Measurements from ENCODE around the gene UMOD. TPM values are rescaled to one million over a fixed set of nuclear protein-coding genes. Genes with fewer than 3 reads are reported as not detected.

Gene UMOD
- total RNA-seq, 1 donor from 2014 or later: not detected

DNA sequence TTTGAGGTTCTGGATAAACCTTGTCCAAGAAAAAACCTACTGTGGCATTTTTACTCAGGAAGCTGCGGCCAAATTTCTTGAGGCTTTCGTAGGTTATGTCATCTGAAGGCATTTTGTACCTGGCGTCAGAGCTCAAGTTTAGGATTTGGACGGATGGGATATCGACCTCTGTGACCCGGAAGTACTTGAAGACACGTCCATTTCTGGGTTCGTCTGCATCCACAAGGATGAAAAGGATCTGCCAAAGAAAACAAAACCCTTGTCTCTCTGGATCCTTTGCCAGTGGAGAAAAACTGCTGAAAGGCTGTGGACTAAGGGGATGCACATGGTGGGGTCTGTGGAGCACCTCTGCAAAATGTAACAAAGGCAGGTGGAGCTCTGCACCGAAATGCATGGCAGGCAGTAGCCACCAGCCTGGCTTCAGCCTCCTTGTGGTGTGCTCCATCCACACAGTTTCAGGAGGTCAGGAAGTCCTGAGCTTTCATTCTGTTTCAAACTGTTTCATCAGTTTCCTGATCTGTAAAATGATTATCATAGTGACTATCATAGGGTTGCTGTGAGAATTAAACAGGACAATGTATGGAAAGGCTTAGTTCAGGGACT lies 17.0 kb upstream of the UMOD start:
- intact Hi-C loops (cut with micrococcal nuclease): no loop called here

DNA sequence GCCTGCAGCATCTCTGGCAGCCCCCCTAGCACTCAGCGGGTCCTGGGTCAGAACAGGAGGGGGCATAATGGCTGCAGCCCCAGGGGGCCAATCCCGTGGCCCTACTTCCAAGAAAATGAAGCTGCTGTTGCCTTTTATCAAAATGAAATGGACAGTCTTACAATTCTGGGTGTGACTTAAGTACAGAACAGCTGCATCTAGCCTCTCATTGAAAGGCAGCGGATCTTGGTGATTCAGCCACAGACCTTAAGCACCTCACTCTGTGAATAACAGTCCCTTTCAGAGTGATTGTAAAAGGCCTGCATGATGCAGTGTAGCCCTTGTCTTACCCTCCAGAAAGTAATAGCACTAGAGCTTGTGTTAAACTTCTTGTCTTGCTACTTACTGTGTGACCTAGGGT lies 11.5 kb upstream of the UMOD start:
- intact Hi-C loops (cut with micrococcal nuclease): no loop called here

DNA sequence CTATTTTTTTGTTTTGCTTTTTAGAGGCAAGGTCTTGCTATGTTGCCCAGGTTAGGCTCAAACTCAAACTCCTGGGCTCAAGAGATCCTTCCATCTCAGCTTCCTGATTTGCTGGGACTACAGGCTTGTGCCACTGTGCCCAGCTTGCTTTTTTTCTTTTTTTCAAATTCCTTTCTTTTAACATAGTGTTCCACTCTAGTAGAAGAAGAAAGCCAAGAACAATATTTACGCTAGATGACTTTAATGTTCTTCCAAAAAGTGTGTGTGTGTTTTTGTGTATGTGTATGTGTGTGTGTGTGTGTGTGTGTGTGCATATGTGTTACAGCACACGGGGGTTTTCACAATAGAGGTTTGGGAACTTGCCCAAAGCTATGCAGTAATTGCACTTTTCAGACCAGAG lies 10.7 kb upstream of the UMOD start:
- intact Hi-C loops (cut with micrococcal nuclease): no loop called here

DNA sequence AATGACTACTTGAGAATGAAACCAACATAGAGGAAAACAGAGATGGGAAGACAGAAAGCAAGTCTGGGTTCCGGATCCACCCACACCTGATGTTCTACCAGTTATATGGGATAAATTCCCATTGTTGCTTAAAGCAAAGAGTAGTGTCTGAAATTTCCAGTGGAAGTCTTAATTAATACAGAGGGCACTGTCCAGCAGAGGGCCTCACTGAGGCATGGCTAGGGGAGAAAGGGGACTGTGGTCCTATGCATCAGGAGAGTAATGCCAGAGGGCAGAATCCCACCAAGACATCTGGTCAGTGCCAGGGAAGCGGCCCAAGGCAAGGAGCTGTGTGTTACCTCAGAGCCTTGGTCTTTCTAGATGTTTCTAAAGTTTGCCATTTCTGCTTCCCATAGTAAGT lies 7.5 kb upstream of the UMOD start:
- intact Hi-C loops (cut with micrococcal nuclease): no loop called here

DNA sequence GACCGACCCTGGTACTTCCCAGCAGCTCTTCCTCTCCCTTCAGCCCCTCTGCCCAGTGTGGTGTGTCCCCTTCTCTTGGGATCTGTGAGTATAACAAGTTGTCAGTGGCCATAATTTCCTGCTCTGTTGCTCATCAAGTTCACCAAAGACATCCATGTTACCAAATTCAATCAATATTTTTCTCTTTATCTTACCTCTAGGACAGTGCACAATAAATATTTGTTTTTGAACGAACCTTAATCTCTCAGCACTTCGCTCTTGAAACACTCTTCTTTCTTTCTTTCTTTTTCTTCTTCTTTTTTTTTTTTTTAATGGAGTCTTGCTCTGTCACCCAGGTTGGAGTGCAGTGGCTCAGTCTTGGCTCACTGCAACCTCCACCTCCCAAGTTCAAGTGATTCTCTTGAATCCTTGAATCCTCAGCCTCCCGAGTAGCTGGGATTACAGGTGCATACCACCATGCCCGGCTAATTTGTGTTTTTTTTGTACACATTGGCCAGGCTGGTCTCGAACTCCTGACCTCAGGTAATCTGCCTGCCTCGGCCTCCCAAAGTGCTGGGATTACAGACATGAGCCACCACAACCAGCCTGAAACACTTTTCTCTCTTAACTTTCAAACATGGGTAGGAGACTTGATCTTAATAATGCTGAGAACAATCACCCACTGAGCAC lies 2.7 kb upstream of the UMOD start:
- intact Hi-C loops (cut with micrococcal nuclease): no loop called here

DNA sequence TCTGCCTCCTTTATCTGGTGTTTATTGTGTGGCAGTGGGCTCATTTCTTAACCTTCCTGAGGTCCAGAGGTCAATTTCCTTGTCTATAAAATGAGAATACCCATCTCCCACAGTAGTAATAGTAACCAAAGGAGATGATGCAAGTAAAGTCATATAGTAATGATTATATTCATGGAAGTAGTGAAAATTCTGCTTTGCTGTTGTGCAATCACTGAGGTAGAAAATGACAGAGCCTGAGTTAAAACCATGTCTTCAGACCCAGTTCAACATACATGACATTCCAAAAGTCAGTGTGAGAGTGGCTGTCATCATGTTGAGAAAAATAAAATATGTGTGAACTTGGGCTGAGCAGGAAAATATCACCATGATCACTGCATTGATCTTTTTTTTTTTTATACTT lies 864 bp upstream of the UMOD start:
- intact Hi-C loops (cut with micrococcal nuclease): no loop called here

DNA sequence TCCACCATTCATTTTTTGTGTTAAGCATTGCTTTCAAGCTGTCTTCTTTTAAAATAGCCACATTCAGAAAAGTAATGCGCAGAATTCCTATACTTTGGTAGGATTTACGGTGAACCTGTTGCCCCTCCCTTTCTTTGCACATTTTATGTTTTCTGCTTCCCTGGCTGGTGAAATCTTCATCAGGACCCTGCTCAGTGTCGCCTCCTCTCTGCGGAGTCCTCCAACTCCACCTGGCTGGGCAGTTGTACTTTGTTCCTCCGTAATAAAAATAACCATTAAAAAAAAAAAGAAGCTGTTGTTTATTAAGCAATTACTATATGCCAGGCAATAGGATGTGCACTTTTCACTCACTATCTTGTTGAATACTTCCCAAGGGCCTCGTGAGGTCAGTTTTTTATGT lies 2.9 kb downstream of the UMOD start:
- intact Hi-C loops (cut with micrococcal nuclease): no loop called here

DNA sequence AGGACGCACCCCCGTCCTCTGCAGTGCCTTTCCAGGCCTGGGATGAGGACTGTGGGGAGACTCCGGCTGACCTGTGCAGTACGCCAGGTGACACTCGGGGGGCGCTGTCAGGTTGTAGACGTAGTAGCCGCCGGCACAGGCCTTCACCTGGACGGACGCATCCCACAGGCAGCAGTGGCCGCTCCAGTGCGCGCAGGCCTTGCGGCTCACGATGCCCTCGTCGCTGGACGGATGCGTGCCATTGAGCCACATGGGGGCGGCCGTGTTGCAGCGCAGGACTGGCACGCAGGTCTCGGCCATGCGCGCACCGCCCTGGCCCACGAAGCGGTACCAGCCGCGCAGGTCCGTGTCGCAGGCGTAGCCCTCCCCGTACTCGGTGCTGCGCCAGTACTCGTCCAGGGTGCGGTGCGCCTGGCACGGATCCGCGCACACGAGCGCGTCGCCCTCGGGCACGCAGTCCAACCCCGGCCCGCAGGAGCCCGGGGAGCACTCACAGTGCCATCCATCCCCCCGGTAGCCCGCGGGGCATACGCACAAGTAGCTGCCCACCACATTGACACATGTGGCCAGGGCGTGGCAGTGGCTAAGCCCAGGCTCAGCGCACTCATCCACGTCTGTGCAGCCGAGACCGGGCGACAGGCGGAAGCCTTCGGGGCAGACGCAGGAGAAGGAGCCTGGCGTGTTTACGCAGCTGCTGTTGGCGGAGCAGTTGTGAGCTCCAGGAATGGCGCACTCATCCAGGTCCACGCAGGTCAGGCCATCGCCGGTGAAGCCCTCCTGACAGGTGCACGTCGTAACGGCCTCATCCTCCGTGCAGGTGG lies 3.9 kb downstream of the UMOD start:
- intact Hi-C loops (cut with micrococcal nuclease): no loop called here

DNA sequence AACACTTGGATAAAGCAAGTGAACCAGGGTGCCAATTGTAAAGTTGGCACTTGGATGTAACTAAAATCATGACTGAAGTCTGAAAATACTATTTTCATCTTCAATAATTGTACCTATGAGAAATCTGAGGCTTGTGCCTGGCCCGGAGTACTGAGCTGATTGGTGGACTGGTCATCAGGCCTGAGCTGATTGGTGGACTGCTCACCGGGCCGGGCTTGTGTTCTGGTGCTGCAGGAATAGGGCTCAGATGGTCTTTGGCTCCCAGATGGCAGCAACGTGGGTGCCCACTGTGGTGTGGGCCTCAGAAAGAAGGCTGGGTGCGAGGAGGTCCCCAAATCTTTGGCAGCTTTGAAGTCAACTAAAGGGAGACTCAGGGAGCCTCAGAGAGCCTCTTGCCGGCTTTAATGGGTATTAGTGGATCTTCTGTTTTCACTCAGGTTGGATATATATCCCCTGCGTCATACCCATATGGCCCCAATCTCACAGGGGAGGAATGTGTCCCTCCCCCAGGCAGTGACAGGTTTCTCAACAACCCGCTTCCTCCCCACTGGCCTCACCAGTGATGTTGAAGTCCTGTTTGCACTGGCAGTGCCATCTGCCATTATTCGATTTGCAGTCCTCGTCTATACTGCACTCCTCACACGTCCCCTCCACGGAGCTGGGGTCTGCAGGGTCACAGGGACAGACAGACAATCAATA lies 4.7 kb downstream of the UMOD start:
- intact Hi-C loops (cut with micrococcal nuclease): no loop called here

DNA sequence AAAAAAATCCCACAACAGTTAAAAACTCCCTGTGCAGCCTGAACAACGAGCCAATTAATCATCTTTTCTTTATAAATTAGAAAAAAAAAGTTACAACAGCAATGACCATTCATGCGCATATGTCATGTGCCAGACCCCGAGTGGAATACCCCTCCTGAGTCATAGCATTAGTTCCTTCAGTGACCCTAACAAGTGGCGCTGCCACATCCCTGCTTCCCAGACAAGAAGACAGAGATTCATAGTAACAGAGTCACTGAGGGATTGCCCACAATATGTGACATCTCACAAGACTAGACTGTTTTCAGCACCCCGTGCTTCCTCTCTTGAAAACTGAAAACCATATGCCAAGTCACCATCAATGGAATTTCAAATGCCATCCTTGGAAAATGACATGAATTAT lies 7.9 kb downstream of the UMOD start:
- intact Hi-C loops (cut with micrococcal nuclease): no loop called here

DNA sequence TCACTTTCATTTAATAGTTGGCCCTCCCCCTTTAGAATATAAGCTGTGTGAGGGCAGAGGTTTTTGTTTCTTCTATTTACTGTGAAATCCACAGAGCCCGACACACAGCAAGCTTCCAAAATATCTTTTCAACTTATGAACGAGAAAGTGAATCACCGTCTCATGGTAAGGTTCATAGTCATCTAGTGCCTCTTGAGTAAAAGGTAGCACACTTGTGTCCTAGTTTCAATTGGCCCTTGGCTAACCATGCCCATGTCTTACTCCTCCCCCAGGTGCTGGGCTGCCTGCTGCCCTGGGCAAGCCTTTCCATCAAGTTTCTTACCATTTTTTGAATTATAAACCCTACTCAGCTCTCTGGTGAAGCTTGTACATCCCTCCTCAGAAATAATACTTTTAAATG lies 12.8 kb downstream of the UMOD start:
- intact Hi-C loops (cut with micrococcal nuclease): no loop called here

DNA sequence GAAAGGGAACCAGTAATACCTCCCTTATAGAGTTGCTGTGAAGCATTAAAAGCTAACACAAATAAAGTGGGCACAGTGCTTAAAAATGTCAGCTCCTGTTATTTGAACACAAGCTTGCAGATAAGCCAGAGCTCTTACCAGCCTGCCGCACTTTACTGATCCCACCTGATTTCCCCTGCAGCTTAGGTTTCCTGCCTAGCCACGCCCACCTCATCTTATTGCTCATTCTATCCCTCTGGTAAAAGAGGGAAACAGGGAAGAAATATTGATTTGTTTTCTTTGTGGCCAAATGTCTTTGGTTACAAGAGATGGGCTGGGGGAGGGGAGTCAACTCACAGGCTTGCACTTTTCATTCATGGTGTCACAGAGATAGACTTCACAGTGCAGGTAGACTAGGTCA lies 15.6 kb downstream of the UMOD start:
- intact Hi-C loops (cut with micrococcal nuclease): no loop called here

DNA sequence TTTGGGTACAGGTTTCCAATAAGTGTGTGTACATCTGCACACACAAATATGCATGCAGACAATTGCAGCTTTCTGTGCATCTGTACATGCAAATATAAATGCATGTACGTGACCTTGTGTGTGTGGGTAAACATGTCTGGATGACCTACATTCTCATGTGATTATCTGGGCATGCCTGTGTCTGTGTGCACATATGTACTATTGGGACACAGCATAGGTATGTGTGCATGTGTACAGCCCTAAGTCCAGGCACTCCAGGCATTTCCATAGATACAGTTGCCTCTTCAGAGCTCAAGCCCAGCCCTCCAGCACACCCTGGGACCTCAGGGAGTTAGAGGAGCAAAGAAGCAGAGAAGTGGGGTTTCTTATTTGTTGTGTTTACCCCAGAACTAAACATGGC lies 18.1 kb downstream of the UMOD start:
- intact Hi-C loops (cut with micrococcal nuclease): no loop called here

DNA sequence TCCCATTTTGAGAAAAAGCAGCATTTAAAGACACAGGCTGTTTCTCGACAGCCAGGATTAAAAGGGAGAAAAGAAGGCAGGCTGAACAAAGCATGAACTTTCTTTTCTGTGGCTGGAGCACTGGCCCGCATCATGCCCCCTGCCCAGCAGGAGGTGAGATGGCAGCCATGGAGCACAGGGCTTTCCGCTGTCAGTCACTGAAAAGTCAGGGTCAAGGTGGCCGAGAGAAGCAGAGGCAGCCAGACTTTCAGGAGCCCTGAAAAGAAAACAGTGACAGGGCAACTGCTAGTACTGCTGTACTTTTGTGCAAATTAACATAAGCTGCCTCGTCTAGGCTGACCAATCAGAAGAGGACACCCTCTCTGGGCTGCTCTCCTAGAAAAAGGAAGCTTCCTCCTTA lies 19.4 kb downstream of the UMOD start:
- intact Hi-C loops (cut with micrococcal nuclease): no loop called here

DNA sequence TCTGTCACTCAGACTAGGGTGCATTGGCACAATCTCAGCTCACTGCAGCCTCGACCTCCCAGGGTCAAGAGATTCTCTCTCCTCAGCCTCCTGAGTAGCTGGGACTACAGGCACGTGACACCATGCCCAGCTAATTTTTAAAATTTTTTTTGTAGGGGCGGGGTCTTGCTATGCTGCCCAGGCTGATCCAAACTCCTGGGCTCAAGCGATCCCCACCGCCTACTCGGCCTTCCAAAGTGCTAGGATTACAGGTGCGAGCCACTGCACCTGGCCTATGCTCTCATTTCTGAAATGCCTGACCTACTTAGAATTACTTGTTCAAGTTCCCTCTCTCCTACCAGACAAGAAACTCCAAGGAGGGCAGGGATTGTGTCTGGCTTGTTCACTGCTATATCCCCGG lies 20.1 kb downstream of the UMOD start:
- intact Hi-C loops (cut with micrococcal nuclease): no loop called here

DNA sequence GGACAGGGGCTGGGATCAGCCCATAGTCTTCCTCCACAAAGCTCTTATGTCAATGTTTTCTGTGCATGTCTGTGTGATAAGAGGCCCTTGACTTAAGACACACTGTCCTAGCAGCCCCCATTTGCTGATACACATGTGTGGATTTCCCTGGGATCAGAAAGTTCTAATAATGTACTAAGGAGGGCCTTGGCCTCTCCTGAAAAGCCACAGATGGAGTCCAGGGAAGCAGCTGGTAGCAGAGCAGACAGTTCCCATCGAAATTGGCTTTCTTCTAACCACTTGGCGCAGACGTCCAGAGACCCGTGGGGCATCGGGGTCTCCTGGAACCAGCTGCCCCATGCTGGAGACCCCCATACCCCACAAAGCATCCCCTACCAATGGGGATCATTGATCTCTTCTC lies 20.9 kb downstream of the UMOD start:
- intact Hi-C loops (cut with micrococcal nuclease): no loop called here

DNA sequence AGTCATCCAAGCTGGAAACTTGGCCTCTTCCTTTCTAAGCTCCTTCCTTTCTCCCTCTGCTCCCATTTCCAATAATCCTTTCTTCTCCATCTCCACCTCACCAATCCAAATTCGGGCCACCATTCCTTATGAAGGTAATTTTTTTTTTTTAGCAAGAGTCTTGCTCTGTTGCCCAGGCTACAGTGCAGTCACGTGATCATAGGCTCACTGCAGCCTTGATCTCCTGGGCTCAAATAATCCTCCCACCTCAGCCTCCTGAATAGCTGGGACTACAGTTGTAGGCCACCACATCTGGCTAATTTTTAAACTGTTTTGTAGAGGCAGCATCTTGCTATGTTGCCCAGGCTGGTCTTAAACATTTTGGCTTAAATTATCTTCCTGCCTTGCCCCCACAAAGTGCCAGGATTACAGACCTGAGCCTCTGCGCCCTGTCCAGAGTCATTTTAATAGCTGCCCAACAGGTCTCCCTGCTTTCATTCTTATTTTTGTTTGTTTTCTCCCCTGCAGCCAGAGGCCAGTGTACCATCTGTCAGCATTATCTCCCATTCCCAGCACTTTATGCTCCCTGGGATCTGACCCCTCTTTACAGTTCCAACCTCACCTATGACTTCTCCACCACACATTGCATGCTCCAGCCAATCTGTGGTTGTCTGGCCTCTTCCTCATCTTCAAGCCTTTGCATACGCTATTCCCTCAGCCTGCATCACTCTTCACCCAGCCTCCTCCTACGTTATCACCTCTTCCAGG lies 22.9 kb downstream of the UMOD start:
- intact Hi-C loops (cut with micrococcal nuclease): no loop called here

DNA sequence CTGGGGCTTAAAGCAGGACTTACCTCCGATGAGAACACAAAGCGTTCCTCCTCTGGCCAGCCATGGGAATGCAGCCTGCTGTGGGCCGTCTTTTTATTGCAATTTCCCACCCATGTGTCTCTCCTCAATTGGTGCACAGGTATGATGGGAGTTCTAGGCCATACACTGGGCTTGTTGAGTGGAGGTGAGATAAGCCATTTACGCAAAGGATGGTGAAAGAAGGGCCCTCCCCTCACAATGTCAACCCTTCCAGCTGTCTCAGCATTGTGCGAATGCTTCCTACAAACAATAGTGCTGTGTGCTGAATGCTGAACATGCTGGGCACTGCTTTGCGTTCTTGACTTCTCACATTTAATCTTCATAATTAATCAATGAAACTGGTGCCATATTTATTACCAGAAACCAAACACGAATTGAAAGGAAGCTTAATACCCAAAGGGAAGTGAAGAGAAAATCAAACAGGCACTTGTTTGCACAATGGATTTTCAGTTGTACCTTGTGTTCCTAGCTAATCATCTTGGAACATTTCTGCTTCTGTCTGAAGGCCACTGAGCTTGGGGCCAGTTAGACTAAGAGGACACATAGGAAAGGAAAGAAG lies 25.0 kb downstream of the UMOD start, which contains the start of gene GP2:
TSS of gene GP2 (minus strand) at position 70 of the 598 bp plus-strand sequence. CDS start 1,082 bp downstream, outside the sequence.
- intact Hi-C loops (cut with micrococcal nuclease): no loop called here

DNA sequence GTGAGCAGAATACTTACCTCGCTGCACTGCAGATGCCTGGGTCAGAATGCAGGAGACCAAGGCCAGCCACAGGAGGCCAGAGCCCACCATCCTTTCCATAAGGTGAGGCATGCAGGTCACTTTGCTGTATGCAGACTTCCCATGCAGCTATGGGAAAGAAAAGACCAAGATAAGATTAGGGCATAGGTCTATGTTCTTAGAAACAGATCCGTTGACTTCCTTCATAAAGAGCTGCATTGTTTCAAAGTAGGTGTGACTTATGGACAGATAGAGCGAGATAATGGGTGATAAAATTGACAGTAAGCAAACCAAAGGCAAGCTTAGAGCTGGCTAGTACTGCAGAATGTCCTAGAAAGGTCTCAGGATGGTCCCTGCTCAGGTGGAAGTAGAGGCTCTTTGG lies 26.2 kb downstream of the UMOD start:
- intact Hi-C loops (cut with micrococcal nuclease): no loop called here

DNA sequence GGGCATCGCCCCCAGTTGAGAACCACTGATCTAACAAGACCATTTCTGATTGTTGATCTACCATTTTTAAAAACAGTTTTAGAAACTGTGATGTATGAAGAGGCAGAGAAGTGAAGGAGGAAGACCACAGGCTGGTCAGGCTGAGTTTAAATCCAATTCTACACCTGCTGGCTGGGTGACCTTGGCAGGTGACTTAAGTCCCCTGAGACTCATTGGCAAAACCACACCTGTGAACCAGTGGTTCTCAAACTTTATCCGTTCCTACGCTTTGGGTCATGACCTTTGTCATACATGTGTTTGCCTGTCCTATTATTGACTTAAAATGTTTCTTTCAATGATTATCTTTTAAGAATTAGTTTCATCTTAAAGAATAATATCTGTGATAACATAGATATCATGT lies 27.5 kb downstream of the UMOD start:
- intact Hi-C loops (cut with micrococcal nuclease): no loop called here

DNA sequence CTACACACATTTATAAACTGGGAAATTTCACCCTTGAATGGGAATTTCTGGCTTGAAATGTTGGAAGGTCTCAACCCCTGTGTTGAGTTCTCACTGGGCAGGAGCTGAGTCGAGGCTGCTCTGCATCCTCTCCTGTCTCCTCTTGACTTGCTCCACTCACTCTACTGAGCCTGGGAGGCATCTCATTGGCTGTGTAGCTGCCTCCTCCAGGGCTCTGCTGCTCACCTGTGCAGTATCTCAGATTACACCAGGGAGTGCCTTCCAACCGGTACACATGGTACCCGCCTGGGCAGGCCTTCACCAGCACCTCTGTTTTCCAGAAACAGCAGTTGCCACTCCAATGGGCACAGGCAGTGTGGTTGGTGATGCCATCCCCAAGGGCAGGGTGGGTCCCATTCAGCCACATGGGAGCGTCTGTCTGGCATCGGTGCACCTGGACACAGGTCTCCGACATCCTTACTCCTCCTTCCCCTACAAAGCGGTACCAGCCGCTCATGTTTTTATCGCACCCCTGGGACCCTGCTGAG lies 28.9 kb downstream of the UMOD start:
- intact Hi-C loops (cut with micrococcal nuclease): no loop called here
